NCI-H510A (cell line): ENCODE measurements around the gene EPOP.
"Not testable (repeated sequence)": the region's sequence is repeated elsewhere in the genome, so short reads cannot be mapped to it uniquely, and the experiment has no call there.

Experiments used
- DNase-seq: peaks from one replicate; lab custom pipeline; 2025; lab: John Stamatoyannopoulos, UW

The EPOP gene

GRCh38 chr17:38653230-38653629 is 21.5 kb downstream of the EPOP start:
- DNase-seq: no peak

DNA sequence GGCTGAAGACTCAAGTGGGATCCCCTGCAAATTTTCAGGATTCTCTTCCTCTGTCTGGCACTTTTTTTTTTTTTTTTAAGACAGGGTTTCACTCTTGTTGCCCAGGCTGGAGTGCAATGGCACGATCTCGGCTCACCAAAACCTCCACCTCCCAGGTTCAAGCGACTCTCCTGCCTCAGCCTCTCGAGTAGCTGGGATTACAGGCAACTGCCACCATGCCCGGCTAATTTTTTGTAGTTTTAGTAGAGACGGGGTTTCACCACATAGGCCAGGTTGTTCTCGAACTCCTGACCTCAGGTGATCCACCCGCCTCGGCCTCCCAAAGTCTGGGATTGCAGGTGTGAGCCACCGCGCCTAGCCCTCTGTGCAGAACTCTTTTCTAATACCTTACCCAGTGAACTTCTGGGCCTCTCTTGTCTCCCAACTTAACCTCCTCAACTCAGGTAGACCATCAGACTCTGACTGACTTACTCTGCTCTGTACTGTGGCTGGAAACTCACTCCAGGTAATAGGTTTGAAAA is 24.0 kb downstream of the EPOP start:
- DNase-seq: not testable (repeated sequence)

DNA sequence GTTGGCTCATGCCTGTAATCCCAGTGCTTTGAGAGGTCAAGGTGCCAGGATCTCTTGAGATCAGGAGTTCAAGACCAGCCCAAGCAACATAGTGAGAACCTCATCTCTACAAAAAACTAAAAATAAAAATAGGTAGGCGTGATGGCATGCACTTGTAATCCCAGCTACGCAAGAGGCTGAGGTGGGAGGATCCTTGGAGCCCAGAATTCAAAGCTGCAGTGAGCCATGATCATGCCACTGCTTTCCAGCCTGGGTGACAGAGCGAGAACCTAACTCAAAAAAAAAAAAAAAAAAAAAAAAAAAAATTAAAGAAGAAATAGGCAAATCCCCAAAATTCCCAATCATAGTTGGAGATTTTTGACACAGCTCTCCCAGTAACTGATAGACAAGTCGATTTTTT is 36.8 kb downstream of the EPOP start:
- no peak for DNase-seq

GRCh38 chr17:38636054-38636453 is 38.7 kb downstream of the EPOP start:
- no peak for DNase-seq

DNA sequence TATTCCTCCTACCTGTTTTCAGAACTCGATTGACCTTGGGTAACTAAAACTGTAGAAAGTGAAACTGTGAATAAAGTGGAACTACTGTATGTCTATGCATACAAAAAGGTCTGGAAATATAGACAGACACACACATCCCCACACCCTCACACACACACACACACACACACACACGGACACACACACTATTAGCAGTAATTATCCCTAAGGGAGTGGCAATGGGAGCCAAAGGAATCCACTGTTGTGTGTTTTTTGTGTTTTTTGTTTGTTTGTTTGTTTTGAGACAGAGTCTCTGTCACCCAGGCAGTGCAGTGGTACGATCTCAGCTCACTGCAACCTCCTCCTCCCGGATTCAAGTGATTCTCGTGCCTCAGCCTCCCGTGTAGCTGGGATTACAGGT is 42.4 kb downstream of the EPOP start:
- no peak for DNase-seq

DNA sequence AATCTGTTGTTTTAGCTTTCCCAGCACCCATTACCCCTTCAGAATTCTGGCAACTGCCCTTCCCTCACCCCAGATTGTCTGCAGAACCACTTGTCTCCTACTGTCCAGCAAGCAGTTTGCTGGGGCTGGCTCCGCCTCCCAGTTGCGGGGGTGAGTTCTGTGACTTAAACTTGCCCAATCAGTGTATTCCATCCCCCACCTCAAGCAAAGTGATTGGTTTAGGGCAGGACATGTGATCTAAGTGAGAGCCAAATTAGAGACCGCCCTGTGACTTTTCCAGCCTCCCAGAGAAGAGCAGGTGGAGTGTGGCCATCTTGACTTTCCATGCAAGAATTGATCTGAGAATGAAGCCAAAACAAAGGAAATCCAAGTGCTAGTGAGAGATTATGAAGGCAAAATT is 46.3 kb downstream of the EPOP start:
- DNase-seq: no peak

- DNase-seq: no peak
Observed at GRCh38 chr17:38627957-38628356, 46.8 kb downstream of the EPOP start.

DNA sequence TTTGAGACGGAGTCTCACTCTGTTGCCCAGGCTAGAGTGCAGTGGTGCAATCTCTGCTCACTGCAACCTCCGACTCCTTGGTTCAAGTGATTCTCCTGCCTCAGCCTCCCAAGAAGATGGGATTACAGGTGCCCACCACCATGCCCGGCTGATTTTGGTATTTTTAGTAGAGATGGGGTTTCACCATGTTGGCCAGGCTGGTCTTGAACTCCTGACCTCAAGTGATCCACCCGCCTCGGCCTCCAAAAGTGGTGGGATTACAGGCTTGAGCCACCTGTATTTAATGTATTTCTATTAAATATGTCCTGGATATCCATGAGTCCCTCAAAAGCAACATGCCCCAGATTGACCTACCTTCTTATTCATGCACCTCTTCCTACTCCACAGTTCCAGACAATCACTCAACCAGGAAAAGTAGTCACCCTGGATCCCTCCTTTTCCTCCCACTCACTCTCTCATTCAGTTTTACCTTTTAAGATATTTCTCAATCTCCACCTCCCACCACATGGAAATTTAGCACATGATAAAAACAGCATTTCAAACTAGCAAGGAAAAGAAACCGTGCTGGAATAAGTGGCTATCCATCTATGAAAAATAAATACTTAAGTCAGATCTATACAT is 48.0 kb downstream of the EPOP start:
- DNase-seq: not testable (repeated sequence)

- no peak for DNase-seq
Observed at GRCh38 chr17:38625482-38625881, 49.3 kb downstream of the EPOP start.

GRCh38 chr17:38624782-38625355 is 49.9 kb downstream of the EPOP start:
- DNase-seq: not testable (repeated sequence)
